KMS-11 (cell line): ENCODE measurements around the gene VSTM4.

Experiments used
- H2AFZ ChIP-seq: fragments of 200-600 bp; sonication (generic); 2 replicates; pipeline ENCODE4 v1.6.1; 2016; ENCODE audit warnings: antibody characterized with exemption, mixed run types, low read depth
- H3K27ac ChIP-seq: fragments of 200-600 bp; sonication (generic); 2 replicates; pipeline ENCODE4 v1.6.1; 2016; ENCODE audit warnings: mild to moderate bottlenecking, mixed run types
- H3K27me3 ChIP-seq: fragments of 200-600 bp; sonication (generic); 2 replicates; pipeline ENCODE4 v1.6.1; 2017; ENCODE audit warnings: mild to moderate bottlenecking, low read depth, mixed run types, moderate library complexity; ENCODE audit not compliant: insufficient read depth
- H3K36me3 ChIP-seq: fragments of 200-600 bp; sonication (generic); 2 replicates; pipeline ENCODE4 v1.6.1; 2017; ENCODE audit warnings: mild to moderate bottlenecking, mixed run types; ENCODE audit not compliant: insufficient read depth
- H3K4me1 ChIP-seq: fragments of 200-600 bp; sonication (generic); 2 replicates; pipeline ENCODE4 v1.6.1; 2016; ENCODE audit warnings: mild to moderate bottlenecking, low read depth, mixed run types; ENCODE audit not compliant: poor library complexity, severe bottlenecking
- H3K4me2 ChIP-seq: fragments of 200-600 bp; sonication (generic); 2 replicates; pipeline ENCODE4 v1.7.0; 2016; ENCODE audit warnings: mild to moderate bottlenecking, mixed run types
- H3K4me3 ChIP-seq: fragments of 200-600 bp; sonication (generic); IDR thresholded peaks from 2 replicates; pipeline ENCODE4 v1.6.1; 2017; ENCODE audit warnings: low read depth, low read length, mixed read lengths; ENCODE audit not compliant: insufficient read depth
- H3K79me2 ChIP-seq: fragments of 200-600 bp; sonication (generic); 2 replicates; pipeline ENCODE4 v1.6.1; 2016; ENCODE audit warnings: low read depth, mixed run types; ENCODE audit not compliant: insufficient read depth
- H3K9ac ChIP-seq: fragments of 200-600 bp; sonication (generic); 2 replicates; pipeline ENCODE4 v1.6.1; 2016; ENCODE audit warnings: mild to moderate bottlenecking, mixed run types
- H4K20me1 ChIP-seq: fragments of 200-600 bp; sonication (generic); 2 replicates; pipeline ENCODE4 v1.6.1; 2016; ENCODE audit warnings: mild to moderate bottlenecking, mixed run types; ENCODE audit not compliant: insufficient read depth
- TF ChIP-seq, protein P1 (sequence below): fragments of 200-600 bp; sonication (generic); conservative IDR thresholded peaks from 2 replicates; pipeline ENCODE4 v1.6.1; 2017; ENCODE audit warnings: low read depth, mild to moderate bottlenecking, antibody characterized with exemption, low read length, moderate library complexity, mixed read lengths

VSTM4 gene

DNA sequence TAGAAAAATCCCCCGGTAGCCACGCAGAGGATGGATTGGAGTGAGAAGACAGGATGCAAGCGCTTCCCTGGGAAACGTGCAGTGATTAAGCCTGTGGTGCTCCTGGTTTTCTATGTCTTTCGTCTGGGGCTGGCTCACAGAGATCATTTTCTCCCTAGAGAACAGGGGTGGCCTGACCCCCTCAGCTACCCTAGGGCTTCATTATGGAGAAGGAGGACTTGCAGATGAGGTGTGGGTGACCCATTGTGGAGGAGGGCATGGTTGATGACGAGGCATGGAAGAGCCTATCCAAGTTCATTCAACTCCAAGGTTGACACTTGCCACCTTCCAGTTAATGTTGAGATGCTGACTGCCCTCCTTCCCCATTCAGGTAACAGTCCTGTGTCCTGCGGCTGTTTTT, 75.9 kb downstream of the VSTM4 start:
- H3K79me2 ChIP-seq, result no peaks in the 10 kb centered on the region
- TF ChIP-seq, protein P1, sequence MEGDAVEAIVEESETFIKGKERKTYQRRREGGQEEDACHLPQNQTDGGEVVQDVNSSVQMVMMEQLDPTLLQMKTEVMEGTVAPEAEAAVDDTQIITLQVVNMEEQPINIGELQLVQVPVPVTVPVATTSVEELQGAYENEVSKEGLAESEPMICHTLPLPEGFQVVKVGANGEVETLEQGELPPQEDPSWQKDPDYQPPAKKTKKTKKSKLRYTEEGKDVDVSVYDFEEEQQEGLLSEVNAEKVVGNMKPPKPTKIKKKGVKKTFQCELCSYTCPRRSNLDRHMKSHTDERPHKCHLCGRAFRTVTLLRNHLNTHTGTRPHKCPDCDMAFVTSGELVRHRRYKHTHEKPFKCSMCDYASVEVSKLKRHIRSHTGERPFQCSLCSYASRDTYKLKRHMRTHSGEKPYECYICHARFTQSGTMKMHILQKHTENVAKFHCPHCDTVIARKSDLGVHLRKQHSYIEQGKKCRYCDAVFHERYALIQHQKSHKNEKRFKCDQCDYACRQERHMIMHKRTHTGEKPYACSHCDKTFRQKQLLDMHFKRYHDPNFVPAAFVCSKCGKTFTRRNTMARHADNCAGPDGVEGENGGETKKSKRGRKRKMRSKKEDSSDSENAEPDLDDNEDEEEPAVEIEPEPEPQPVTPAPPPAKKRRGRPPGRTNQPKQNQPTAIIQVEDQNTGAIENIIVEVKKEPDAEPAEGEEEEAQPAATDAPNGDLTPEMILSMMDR, result no peak
- no peaks in the 10 kb centered on the region for H3K27me3 ChIP-seq
- no peaks in the 10 kb centered on the region for H4K20me1 ChIP-seq
- H3K4me1 ChIP-seq, result no peaks in the 10 kb centered on the region
- H2AFZ ChIP-seq, result no peak overlapping the region
- H3K9ac ChIP-seq, result no peak overlapping the region
- no peak overlapping the region for H3K4me3 ChIP-seq
- no peaks in the 10 kb centered on the region; the same call in 1 of the 2 replicates for H3K36me3 ChIP-seq
- H3K27ac ChIP-seq, result no peak overlapping the region
- no peak overlapping the region for H3K4me2 ChIP-seq

DNA sequence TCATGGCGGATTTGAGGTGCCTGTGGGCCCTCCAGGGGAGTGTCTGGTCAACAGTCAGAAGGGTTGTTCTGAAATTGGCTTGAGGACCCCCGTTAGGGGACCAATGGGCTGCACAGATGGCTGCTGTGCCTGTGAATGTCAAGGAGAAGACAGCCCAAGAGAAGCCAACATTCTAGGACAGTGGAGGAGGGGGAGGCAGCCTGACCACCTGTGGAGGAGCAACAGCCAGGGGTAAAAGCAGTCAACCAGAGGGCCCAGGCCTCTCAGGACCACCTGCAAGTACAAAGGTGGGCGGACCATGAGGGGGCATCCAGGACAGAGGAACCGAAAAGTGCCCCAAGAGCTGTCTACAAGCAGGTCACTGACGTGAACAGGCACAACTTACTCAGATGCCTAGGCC, 76.6 kb downstream of the VSTM4 start:
- H3K27ac ChIP-seq, result no peak overlapping the region
- H2AFZ ChIP-seq, result no peak overlapping the region

GRCh38 chr10:49037187-49037586, 78.1 kb downstream of the VSTM4 start:
- Histone ChIP-seq H3K36me3 (no peaks in the 10 kb centered on the region; the same call in 1 of the 2 replicates), H3K4me1 (no peaks in the 10 kb centered on the region), H3K27ac (no peak overlapping the region), H4K20me1 (no peaks in the 10 kb centered on the region), H3K4me3 (no peak overlapping the region), H3K4me2 (no peak overlapping the region), H3K9ac (no peak overlapping the region), H3K79me2 (no peaks in the 10 kb centered on the region), H2AFZ (no peak overlapping the region), H3K27me3 (no peaks in the 10 kb centered on the region)
- TF ChIP-seq, protein P1, result no peak

More for the DNA sequence above, 76.6 kb downstream of the VSTM4 start:
- no peak overlapping the region for H3K4me3 ChIP-seq
- no peaks in the 10 kb centered on the region for H3K27me3 ChIP-seq
- TF ChIP-seq, protein P1, result no peak
- H4K20me1 ChIP-seq, result no peaks in the 10 kb centered on the region
- no peak overlapping the region for H3K9ac ChIP-seq
- H3K79me2 ChIP-seq, result no peaks in the 10 kb centered on the region
- H3K4me1 ChIP-seq, result no peaks in the 10 kb centered on the region
- H3K4me2 ChIP-seq, result no peak overlapping the region
- H3K36me3 ChIP-seq, result no peaks in the 10 kb centered on the region; the same call in 1 of the 2 replicates

- H3K9ac ChIP-seq, result no peak overlapping the region
- H3K79me2 ChIP-seq, result no peaks in the 10 kb centered on the region
- H2AFZ ChIP-seq, result no peak overlapping the region
- TF ChIP-seq, protein P1, result no peak
- H3K36me3 ChIP-seq, result no peaks in the 10 kb centered on the region; the same call in 1 of the 2 replicates
- H3K27ac ChIP-seq, result no peak overlapping the region
- no peak overlapping the region for H3K4me2 ChIP-seq
- H3K4me3 ChIP-seq, result no peak overlapping the region
- no peaks in the 10 kb centered on the region for H3K27me3 ChIP-seq
- no peaks in the 10 kb centered on the region for H3K4me1 ChIP-seq
- H4K20me1 ChIP-seq, result no peaks in the 10 kb centered on the region
Measured at GRCh38 chr10:49036638-49037037, 78.7 kb downstream of the VSTM4 start.
